HL-60 (cell line): Measurements from ENCODE around the gene NLGN1.

Experiments
- DNase-seq, 2 experiments: peaks; one replicate each; pipeline ENCODE4 v3.0.0-alpha.2; 2010 to 2020; ENCODE audit warnings: low read depth in 1 of 2, low spot score in 1 of 2
- H3K27ac ChIP-seq: fragments of 250-450 bp; sonication (Bioruptor Pico); replicated peaks from 2 replicates; pipeline ENCODE4 v1.5.1; 2020; ENCODE audit warnings: mild to moderate bottlenecking, moderate library complexity
- H3K27me3 ChIP-seq: fragments of 250-450 bp; sonication (Bioruptor Pico); 2 replicates; pipeline ENCODE4 v1.5.1; 2021; ENCODE audit warnings: mild to moderate bottlenecking, moderate library complexity; ENCODE audit not compliant: insufficient read depth, poor library complexity, severe bottlenecking
- H3K4me3 ChIP-seq: replicated peaks from 2 replicates; pipeline ENCODE4 v1.5.1; 2011; ENCODE audit warnings: mild to moderate bottlenecking, control low read depth, low read length; ENCODE audit not compliant: insufficient read depth
- GABPA ChIP-seq: IDR thresholded peaks from 2 replicates; pipeline ENCODE4 v1.6.1; 2012; ENCODE audit warnings: low read depth
- POLR2AphosphoS5 ChIP-seq: IDR thresholded peaks from 2 replicates; pipeline ENCODE4 v1.6.1; 2012; ENCODE audit warnings: low read depth
- SPI1 ChIP-seq: IDR thresholded peaks from 2 replicates; pipeline ENCODE4 v1.6.1; 2012; ENCODE audit warnings: low read depth, mild to moderate bottlenecking, borderline replicate concordance
- TF ChIP-seq, protein P1 (sequence below): IDR thresholded peaks from one replicate; pipeline ENCODE4 v1.5.1; 2011; ENCODE audit warnings: low read length, control low read depth, inconsistent platforms; ENCODE audit not compliant: insufficient read depth
- TF ChIP-seq, protein P2 (sequence below): IDR thresholded peaks from 2 replicates; pipeline ENCODE4 v1.6.1; 2012; ENCODE audit warnings: low read depth; ENCODE audit not compliant: insufficient replicate concordance

NLGN1 gene

DNA sequence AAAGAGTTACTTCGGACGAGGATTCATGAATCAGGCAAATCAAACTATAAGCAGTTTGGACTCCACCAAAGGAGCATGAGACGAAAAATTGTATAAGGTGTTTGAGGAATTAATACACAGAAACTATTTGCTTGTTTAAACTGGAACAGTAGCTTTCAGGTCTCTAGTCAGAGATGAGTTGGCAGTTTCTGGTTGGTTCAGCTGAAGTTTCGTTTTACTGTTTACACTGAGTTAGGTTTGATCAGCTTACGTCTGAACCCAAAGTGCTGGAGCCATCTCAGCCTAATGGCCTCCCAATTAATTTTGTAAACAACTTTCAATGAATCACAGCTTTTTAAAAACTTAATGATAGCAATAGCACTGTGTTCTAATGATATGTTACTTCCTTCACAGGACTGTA lies 703.7 kb downstream of the NLGN1 start:
- DNase-seq: no peak
- no peak for TF ChIP-seq GABPA
- Histone ChIP-seq H3K4me3 (no peak overlapping the region), H3K27me3 (no peaks in the 10 kb centered on the region), H3K27ac (no peak overlapping the region)

DNA sequence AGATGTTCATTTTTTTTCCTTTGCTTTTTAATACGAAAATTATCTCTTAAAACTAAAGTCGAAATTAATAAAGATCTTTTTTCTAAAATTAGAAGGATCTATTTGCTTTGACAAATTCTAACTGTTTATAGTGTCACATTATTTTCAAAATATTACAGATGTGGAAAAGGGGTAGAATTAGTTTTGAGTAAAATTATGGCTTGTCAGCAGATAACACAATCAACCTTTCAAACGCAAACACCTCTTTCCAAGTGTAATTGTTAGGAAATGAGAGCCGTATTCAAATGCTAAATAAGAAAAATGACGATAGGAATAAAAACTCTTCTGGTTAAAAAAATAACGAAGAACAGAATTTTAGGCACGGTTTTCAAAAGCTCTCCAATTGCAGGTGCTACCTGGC lies 704.7 kb downstream of the NLGN1 start:
- H3K27ac ChIP-seq: no peak overlapping the region
- no peak overlapping the region for H3K4me3 ChIP-seq
- TF ChIP-seq, protein P1, sequence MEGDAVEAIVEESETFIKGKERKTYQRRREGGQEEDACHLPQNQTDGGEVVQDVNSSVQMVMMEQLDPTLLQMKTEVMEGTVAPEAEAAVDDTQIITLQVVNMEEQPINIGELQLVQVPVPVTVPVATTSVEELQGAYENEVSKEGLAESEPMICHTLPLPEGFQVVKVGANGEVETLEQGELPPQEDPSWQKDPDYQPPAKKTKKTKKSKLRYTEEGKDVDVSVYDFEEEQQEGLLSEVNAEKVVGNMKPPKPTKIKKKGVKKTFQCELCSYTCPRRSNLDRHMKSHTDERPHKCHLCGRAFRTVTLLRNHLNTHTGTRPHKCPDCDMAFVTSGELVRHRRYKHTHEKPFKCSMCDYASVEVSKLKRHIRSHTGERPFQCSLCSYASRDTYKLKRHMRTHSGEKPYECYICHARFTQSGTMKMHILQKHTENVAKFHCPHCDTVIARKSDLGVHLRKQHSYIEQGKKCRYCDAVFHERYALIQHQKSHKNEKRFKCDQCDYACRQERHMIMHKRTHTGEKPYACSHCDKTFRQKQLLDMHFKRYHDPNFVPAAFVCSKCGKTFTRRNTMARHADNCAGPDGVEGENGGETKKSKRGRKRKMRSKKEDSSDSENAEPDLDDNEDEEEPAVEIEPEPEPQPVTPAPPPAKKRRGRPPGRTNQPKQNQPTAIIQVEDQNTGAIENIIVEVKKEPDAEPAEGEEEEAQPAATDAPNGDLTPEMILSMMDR: no peak
- TF ChIP-seq GABPA (no peak), POLR2AphosphoS5 (no peak), SPI1 (no peak)
- TF ChIP-seq, protein P2, sequence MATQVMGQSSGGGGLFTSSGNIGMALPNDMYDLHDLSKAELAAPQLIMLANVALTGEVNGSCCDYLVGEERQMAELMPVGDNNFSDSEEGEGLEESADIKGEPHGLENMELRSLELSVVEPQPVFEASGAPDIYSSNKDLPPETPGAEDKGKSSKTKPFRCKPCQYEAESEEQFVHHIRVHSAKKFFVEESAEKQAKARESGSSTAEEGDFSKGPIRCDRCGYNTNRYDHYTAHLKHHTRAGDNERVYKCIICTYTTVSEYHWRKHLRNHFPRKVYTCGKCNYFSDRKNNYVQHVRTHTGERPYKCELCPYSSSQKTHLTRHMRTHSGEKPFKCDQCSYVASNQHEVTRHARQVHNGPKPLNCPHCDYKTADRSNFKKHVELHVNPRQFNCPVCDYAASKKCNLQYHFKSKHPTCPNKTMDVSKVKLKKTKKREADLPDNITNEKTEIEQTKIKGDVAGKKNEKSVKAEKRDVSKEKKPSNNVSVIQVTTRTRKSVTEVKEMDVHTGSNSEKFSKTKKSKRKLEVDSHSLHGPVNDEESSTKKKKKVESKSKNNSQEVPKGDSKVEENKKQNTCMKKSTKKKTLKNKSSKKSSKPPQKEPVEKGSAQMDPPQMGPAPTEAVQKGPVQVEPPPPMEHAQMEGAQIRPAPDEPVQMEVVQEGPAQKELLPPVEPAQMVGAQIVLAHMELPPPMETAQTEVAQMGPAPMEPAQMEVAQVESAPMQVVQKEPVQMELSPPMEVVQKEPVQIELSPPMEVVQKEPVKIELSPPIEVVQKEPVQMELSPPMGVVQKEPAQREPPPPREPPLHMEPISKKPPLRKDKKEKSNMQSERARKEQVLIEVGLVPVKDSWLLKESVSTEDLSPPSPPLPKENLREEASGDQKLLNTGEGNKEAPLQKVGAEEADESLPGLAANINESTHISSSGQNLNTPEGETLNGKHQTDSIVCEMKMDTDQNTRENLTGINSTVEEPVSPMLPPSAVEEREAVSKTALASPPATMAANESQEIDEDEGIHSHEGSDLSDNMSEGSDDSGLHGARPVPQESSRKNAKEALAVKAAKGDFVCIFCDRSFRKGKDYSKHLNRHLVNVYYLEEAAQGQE: no peak
- DNase-seq: no peak
- no peaks in the 10 kb centered on the region for H3K27me3 ChIP-seq

DNA sequence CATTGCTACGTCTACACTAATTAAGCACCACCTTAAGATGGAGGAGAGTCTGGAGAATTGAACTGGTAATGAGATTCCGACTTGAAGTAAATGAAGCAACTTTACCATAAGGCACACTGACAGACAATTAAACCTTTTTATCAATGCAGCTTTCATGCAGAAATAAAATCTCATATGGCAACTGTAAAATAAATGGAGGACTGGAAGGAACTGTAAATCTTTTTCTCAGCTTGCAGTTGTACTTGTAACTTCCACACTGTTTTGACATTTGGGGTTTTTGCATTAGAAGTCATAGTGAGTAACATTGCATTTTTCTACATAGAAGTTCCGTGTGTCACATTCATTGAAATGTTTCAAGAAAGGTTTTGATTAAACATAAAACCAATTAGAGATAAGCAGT lies 705.3 kb downstream of the NLGN1 start:
- Histone ChIP-seq H3K27ac (no peak overlapping the region), H3K4me3 (no peak overlapping the region), H3K27me3 (no peaks in the 10 kb centered on the region)
- DNase-seq: no peak
- TF ChIP-seq, protein P1: no peak
- TF ChIP-seq POLR2AphosphoS5 (no peak), SPI1 (no peak), GABPA (no peak)
- TF ChIP-seq, protein P2: no peak

DNA sequence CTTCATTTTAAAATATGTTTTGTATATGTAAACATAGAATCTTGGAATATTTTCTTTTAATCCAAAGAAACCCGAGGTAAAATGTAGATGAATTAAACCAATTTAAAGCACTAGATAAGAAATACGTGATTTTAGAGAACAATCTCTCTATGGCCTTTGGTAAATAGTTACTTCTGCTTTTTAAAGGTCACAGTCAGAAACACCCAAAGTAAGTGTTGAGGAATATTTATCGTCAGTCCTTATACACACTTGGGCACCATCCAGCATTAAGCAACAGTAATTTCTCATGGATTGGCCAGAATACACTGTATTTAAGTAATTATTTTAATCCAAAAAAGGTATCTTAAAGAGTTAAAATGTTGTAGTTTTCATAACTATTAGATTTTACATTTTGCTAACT lies 713.2 kb downstream of the NLGN1 start:
- DNase-seq: no peak
- Histone ChIP-seq H3K27ac (no peak overlapping the region), H3K4me3 (no peak overlapping the region), H3K27me3 (no peaks in the 10 kb centered on the region)
- TF ChIP-seq GABPA (no peak), SPI1 (no peak), POLR2AphosphoS5 (no peak)
- TF ChIP-seq, protein P1: no peak
- TF ChIP-seq, protein P2: no peak
